Colonic mucosa (tissue), 4 donors: ENCODE data around the gene PITX2. TPM values are rescaled to one million over a fixed set of nuclear protein-coding genes. Genes with fewer than 3 reads are reported as not detected.

Experiments used
- DNase-seq: peaks from one replicate; pipeline ENCODE4 v3.0.0-alpha.2; 2020
- H3K27ac ChIP-seq: fragments of 200-600 bp; one replicate; pipeline ENCODE4 v1.8.0; 2021
- H3K27me3 ChIP-seq: fragments of 200-600 bp; one replicate; pipeline ENCODE4 v1.8.0; 2021
- H3K36me3 ChIP-seq: fragments of 200-600 bp; one replicate; pipeline ENCODE4 v1.8.0; 2021
- H3K4me1 ChIP-seq: fragments of 200-600 bp; one replicate; pipeline ENCODE4 v1.8.0; 2021; ENCODE audit warnings: mild to moderate bottlenecking
- H3K4me3 ChIP-seq: fragments of 200-600 bp; one replicate; pipeline ENCODE4 v1.8.0; 2021
- H3K9ac ChIP-seq, 2 donors: one replicate each; pipeline ENCODE4 v1.7.0; 2013; ENCODE audit warnings: control low read depth in 2 of 2, low read depth in 2 of 2, low read length in 2 of 2
- H3K9me3 ChIP-seq: fragments of 200-600 bp; one replicate; pipeline ENCODE4 v1.8.0; 2021
- intact Hi-C: fragments of 100-400 bp; cut with DNase I; formaldehyde crosslinking; loops from one replicate; pipeline ENCODE4 v1.14.1; 2022
- total RNA-seq, 2 donors: library from RNA; stranded (reverse); fragmentation: NEBNext Ultra II Directional in 1 of 2; extraction: Animal tissue kit (Norgen Biotek cat#: 25700) in 1 of 2; gene quantifications; one replicate each; pipeline ENCODE4 v1.2.1, GENCODE V29; 2021
- TF ChIP-seq, protein P1 (sequence below): fragments of 200-600 bp; IDR thresholded peaks from one replicate; pipeline ENCODE4 v1.8.0; 2022; ENCODE audit warnings: antibody characterized with exemption, mild to moderate bottlenecking
- donor health status: healthy.
- donor health status: DM: no; HTN: no; CAD: no.
- donor health status: DM: no; HTN: no; CAD: no.

The PITX2 gene
- total RNA-seq, 2 donors from 2014 or later: 0.45 to 0.64 TPM

DNA sequence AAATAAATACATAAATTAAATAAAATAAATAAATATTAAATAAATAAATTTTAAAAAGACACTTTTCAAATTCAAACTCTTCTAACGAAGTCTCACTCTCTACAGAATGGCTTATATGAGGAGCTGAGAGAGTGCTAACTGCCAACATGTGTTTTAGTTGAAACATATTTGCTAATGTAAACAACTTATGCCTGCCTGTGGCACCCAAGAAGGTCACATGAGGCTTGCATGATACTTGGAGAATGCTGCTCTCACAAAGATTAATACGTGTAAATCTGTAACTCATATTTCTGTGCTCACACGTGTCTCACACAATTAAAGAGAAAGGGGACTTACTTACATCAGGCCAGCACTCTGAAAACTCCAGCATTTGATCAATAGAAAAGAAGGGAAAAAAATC, 43.2 kb upstream of the PITX2 start:
- intact Hi-C loops: no loop called here
- Histone ChIP-seq H3K27me3 (no peaks in the 10 kb centered on the region), H3K9ac (no peak overlapping the region), H3K4me3 (no peak overlapping the region), H3K4me1 (no peaks in the 10 kb centered on the region), H3K27ac (no peak overlapping the region), H3K36me3 (no peaks in the 10 kb centered on the region), H3K9me3 (no peaks in the 10 kb centered on the region)
- TF ChIP-seq, protein P1, sequence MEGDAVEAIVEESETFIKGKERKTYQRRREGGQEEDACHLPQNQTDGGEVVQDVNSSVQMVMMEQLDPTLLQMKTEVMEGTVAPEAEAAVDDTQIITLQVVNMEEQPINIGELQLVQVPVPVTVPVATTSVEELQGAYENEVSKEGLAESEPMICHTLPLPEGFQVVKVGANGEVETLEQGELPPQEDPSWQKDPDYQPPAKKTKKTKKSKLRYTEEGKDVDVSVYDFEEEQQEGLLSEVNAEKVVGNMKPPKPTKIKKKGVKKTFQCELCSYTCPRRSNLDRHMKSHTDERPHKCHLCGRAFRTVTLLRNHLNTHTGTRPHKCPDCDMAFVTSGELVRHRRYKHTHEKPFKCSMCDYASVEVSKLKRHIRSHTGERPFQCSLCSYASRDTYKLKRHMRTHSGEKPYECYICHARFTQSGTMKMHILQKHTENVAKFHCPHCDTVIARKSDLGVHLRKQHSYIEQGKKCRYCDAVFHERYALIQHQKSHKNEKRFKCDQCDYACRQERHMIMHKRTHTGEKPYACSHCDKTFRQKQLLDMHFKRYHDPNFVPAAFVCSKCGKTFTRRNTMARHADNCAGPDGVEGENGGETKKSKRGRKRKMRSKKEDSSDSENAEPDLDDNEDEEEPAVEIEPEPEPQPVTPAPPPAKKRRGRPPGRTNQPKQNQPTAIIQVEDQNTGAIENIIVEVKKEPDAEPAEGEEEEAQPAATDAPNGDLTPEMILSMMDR: no peak
- no peak for DNase-seq

DNA sequence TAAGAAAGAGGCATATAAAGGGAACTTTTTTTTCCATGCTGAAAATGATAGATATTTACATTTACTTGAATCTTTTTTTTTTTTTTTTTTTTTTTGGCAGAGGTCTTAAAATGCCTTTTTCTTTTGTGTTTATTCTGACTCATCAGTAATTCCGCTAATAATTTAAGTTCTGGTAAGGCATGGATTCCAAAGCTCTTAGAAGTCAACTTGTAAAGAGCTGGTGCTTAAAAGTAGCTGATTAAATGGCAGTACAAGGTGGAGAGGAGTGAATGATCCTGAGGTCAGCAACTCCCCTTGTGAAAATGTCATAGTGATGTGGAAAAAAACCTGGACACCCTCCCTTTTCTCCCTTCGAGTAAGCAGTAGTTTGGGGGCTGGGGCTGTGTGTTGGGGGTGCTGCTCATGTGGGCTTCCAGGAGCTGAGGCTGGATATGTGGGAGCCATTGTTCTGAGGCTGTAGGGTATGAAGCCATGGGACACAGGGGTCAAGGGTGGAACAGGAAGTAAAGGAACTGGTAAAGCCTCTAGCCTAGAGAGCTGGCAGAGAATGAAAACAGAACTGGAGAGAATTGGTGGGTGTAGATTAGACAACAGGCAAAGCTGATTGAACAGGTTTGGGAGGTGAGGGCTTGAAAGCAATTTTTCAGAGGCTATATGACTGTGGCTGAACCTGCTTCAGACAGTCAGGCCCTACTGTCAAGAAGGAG, 41.0 kb upstream of the PITX2 start:
- intact Hi-C loops: no loop called here
- no peaks in the 10 kb centered on the region for H3K4me1 ChIP-seq
- H3K27ac ChIP-seq: no peak overlapping the region
- no peak overlapping the region for H3K4me3 ChIP-seq
- peak; percentile 27 for DNase-seq
- no peaks in the 10 kb centered on the region for H3K9me3 ChIP-seq
- no peak overlapping the region for H3K9ac ChIP-seq
- TF ChIP-seq, protein P1: no peak
- H3K27me3 ChIP-seq: no peaks in the 10 kb centered on the region
- H3K36me3 ChIP-seq: no peaks in the 10 kb centered on the region

DNA sequence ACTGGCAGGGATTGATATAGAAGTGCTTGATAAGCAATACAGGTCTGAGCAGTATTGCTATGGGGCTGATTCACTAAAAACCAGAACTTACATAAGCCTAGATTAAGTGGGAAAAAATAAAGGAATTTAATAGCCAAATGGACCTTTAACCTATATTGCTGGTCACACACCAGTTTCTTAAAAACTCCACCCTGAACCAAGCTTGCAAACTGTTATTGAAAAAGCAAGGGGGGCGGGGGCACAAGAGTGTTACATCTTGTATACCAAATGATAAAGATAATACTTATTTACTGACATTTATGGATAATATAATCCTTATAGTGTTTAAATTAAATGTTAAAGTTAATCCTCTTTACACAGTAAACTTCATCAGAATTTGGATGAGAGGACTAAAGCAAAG, 40.3 kb upstream of the PITX2 start:
- Histone ChIP-seq H3K9me3 (no peaks in the 10 kb centered on the region), H3K9ac (no peak overlapping the region), H3K4me1 (no peaks in the 10 kb centered on the region), H3K27ac (no peak overlapping the region), H3K27me3 (no peaks in the 10 kb centered on the region), H3K4me3 (no peak overlapping the region), H3K36me3 (no peaks in the 10 kb centered on the region)
- TF ChIP-seq, protein P1: no peak
- no peak for DNase-seq
- intact Hi-C loops: no loop called here

DNA sequence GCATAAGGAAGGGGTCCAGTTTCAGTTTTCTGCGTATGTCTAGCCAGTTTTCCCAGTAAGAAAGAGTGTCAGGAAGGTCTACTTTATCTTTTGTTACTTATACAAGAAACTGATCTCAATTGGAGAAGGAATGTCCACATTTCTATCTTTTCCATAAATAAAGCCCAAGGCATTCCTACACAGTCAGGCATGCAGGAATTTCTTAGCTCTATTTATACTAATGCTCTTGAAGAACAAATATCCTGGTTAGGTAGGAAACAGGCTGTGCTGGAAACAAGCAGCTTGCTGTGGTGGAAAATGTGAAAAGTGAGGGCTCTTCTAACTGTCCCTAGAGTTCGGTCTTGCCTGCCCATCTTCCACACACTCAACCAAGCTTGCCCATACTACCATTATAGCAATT, 37.9 kb upstream of the PITX2 start:
- Histone ChIP-seq H3K27me3 (no peaks in the 10 kb centered on the region), H3K9me3 (no peaks in the 10 kb centered on the region), H3K4me1 (no peaks in the 10 kb centered on the region), H3K27ac (no peak overlapping the region), H3K36me3 (no peaks in the 10 kb centered on the region), H3K4me3 (no peak overlapping the region), H3K9ac (no peak overlapping the region)
- intact Hi-C loops: no loop called here
- TF ChIP-seq, protein P1: no peak
- no peak for DNase-seq

DNA sequence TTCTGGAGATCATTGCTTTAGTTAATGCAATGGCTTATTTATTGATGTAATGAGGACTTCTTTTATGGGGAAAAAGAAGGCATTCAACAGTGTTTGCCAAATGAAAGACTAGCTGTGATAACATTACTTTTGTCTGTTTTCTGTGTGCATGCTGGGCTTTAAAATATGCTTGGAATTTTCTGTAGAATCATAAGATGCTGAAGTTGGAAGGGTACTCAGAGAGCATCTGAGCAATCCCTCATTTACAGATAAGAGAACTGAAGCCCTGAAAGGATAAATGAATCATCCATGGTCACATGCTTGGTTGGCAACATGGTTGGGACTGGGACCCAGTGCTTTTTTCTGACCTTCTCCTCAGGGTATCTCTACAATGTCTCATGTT, 31.4 kb upstream of the PITX2 start:
- no peak for DNase-seq
- Histone ChIP-seq H3K4me3 (no peak overlapping the region), H3K27me3 (no peaks in the 10 kb centered on the region), H3K4me1 (no peaks in the 10 kb centered on the region), H3K9me3 (no peaks in the 10 kb centered on the region), H3K27ac (peak overlapping the region; percentile 49), H3K36me3 (no peaks in the 10 kb centered on the region), H3K9ac (no peak overlapping the region)
- intact Hi-C loops: no loop called here
- TF ChIP-seq, protein P1: no peak
